GM13977 (cell line): Measurements from ENCODE around the gene DENND1A.

Source experiments
- DNase-seq: peaks from one replicate; pipeline ENCODE4 v3.0.0; 2012; ENCODE audit warnings: low spot score
- in situ Hi-C: fragments of 300-500 bp; cut with MboI; formaldehyde crosslinking; loops from one replicate; pipeline ENCODE4 v1.12.0; 2022; ENCODE audit warnings: low sequenced_read_pairs, low pct_unique_long_range_greater_than_20kb, mixed read lengths, inconsistent platforms; ENCODE audit not compliant: unreplicated experiment
- TF ChIP-seq, protein P1 (sequence below): IDR thresholded peaks from 2 replicates; pipeline ENCODE4 v1.5.1; 2012; ENCODE audit warnings: mild to moderate bottlenecking, control low read depth; ENCODE audit not compliant: insufficient read depth; ENCODE audit errors: extremely low read depth, missing control alignments

Gene DENND1A

DNA sequence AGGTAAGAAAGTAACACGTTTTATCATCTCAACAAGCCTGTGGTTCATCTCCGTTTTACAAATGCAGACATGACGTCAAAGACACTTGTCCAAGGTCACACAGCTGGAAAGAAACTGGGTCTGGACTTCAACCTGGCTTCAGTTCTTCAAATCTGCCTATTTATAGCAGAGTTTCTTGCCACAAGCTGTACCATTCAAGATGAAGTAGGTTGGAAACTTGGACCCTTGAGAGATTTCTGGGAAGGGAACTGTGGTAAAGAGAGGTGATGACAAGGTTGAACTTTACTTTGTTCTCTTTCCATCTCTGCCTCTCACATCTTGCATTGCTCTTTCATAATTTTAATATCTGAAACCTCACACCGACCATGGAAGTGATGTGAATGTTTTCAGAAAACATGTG is 29.9 kb upstream of the DENND1A start:
- TF ChIP-seq, protein P1, sequence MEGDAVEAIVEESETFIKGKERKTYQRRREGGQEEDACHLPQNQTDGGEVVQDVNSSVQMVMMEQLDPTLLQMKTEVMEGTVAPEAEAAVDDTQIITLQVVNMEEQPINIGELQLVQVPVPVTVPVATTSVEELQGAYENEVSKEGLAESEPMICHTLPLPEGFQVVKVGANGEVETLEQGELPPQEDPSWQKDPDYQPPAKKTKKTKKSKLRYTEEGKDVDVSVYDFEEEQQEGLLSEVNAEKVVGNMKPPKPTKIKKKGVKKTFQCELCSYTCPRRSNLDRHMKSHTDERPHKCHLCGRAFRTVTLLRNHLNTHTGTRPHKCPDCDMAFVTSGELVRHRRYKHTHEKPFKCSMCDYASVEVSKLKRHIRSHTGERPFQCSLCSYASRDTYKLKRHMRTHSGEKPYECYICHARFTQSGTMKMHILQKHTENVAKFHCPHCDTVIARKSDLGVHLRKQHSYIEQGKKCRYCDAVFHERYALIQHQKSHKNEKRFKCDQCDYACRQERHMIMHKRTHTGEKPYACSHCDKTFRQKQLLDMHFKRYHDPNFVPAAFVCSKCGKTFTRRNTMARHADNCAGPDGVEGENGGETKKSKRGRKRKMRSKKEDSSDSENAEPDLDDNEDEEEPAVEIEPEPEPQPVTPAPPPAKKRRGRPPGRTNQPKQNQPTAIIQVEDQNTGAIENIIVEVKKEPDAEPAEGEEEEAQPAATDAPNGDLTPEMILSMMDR: no peak
- in situ Hi-C loops: no loop called here
- DNase-seq: no peak

DNA sequence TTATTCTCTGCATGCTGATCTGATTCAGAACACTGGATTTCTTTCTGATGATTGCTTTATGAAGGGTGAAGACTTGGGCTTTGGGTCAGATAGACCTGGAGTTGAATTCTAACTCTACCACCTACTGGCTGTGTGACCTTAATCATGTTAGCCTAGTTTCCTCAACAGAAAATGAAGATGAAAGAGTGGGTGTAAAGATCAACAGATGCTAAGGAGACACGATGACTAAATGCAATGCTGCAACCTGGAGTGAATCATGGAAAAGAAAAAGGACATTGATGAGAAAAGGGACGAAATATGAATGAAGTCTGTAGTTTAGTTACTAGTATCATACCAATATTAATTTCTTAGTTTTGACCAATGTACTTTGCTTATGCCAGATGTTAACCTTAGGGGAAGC is 27.8 kb upstream of the DENND1A start:
- DNase-seq: no peak
- TF ChIP-seq, protein P1: peak; percentile 6
- in situ Hi-C loops: no loop called here

DNA sequence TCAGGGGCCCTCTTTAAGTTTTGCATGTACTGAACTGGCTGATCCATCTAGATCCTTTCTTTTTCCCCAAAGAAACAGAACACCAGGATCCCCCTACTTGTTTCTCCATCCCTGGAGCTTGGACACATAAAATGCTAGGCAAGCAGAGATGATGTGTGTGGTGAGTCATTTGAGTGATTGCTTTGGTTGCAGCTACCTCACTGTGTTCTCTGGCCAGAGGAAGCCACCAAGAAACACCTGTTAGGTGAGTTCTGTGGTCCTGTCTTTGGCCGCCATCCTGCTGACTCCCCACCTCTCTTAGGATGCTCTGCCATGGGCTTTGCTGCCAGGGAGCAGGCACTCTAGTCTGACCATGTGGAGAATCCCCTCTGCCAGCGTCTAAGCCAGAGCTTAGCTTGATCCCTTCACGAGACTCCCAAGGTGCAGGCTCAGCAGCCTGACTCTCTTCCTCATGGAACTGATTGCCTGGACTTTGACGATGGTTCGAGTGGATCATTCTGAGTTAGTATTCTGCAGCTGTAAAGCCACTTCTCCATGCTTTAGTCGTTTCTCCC is 27.3 kb upstream of the DENND1A start:
- TF ChIP-seq, protein P1: no peak
- no peak for DNase-seq
- in situ Hi-C loops: no loop called here

DNA sequence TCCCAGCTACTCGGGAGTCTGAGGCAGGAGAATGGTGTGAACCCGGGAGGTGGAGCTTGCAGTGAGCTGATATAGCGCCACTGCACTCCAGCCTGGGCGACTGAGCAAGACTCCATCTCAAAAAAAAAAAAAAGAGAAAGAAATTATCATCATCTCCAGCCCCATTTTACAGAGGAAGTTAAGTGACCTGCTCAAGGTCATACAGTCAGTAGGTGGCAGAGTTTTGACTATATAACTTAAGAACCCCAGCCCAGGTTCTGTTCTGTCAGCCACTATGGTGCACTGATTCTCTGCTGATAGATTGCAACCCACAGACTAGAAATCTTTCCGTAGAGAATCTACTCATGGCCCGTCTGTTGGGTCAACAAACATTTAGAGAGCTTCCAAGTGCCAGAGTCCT is 25.7 kb upstream of the DENND1A start:
- in situ Hi-C loops: no loop called here

DNA sequence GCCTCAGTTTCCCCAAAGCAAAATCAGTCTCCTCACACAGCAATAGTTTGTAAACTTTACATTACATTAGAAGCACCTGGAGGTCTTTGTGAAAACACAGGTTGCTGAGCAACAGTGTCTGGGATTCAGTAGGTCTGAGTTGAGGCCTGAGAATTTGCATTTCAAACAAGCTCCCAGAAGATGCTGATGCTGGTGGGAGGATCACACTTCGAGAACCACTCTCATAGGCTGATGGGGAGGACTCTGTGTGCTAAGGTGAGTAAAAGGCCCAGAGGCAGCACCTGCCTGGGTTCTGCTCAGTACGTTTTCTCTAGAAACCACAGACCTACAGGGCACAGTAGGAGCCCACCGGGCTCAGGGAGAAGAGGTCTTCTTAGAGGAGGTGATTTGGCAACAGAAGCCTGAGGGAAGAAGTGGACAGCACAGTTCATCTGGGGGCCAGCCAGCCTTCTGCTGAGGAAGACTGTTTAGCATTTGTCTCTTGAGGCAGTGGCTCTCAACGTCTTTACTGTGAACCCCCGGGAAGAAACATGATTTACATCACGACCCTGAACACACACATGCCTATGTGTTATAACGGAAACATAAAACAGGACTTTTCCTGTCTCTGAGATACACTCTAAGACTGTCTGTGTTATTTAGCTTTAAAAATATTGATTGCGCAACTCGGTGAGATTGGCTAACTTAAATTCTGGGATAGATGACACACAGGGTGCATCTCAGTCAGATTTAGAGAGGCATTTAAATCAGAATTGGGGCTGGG is 24.8 kb upstream of the DENND1A start:
- DNase-seq: no peak
- in situ Hi-C loops: no loop called here
- TF ChIP-seq, protein P1: no peak

More for the DNA sequence above, 25.7 kb upstream of the DENND1A start:
- DNase-seq: no peak
- TF ChIP-seq, protein P1: no peak

DNA sequence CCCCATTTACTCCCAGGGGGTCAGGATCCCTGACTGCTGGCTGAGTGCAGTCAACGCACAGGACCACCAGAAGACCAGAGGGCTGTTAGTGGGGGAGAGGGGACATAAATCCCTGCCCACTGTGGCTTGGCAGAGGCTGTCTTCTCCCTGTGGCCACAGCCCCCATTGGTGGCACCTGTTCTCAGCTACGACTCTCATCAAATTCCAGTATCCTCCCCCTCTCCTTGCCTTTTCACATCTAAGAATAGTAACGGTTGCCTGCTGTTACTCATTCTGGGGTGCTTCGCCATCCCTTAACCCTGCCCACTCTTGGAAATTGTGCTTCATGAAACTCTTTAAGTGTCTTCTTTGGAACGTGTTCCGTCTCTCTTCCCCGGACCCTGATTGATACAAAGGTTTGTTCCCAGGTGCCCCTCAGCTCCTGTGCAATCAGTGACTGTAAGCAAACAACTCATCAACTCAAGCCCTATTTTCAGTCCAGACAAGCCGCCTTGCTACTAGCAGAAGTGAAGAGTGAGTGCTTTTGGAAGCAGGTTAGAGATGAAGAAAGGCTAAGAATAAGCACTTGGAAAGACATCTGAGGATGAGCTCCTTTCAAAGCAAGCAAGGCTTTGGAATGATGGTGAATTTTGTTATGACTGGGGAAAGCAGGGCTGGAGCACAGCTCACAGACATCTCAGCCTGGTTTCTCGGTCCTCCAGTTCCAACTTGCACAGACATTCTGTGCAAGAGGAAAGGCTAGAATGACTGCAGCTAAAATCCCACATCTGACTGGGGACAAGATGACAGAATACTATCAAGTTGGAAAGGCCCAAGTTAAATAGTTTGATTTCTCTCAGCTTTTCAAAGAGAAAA is 22.9 kb upstream of the DENND1A start:
- TF ChIP-seq, protein P1: no peak
- in situ Hi-C loops: no loop called here
- no peak for DNase-seq
